H9 (cell line): ENCODE measurements around the gene ADCY5. TPM values are rescaled to one million over a fixed set of nuclear protein-coding genes. Genes with fewer than 3 reads are reported as not detected.
A peak's percentile ranks its signal among the peaks of the same experiment; 100 is the strongest.

ENCODE experiments used
- DNase-seq: peaks from one replicate; pipeline ENCODE4 v3.0.0-alpha.2; 2017
- H2AFZ ChIP-seq: one replicate; pipeline ENCODE4 v1.6.1; 2013; ENCODE audit warnings: mild to moderate bottlenecking, low read length, control low read depth, moderate library complexity
- H2AK5ac ChIP-seq: 2 replicates; pipeline ENCODE4 v1.6.1; 2013; ENCODE audit warnings: low read length, control low read depth, mixed read lengths; ENCODE audit not compliant: insufficient read length
- H2BK120ac ChIP-seq: one replicate; pipeline ENCODE4 v1.6.1; 2013; ENCODE audit warnings: low read depth, mild to moderate bottlenecking, low read length, control low read depth, inconsistent platforms; ENCODE audit not compliant: poor library complexity, severe bottlenecking
- H2BK12ac ChIP-seq: 2 replicates; pipeline ENCODE4 v1.6.1; 2013; ENCODE audit warnings: low read length, control low read depth, mixed read lengths, low read depth; ENCODE audit not compliant: insufficient read length
- H2BK15ac ChIP-seq: 2 replicates; pipeline ENCODE4 v1.6.1; 2013; ENCODE audit warnings: low read depth, low read length, control low read depth
- H2BK20ac ChIP-seq: one replicate; pipeline ENCODE4 v1.6.1; 2013; ENCODE audit warnings: low read depth, mild to moderate bottlenecking, low read length, control low read depth, inconsistent platforms; ENCODE audit not compliant: poor library complexity, severe bottlenecking
- H2BK5ac ChIP-seq: 2 replicates; pipeline ENCODE4 v1.6.1; 2013; ENCODE audit warnings: low read length, control low read depth, mixed read lengths; ENCODE audit not compliant: insufficient read length
- H3K14ac ChIP-seq: 2 replicates; pipeline ENCODE4 v1.6.1; 2013; ENCODE audit warnings: low read length, control low read depth; ENCODE audit not compliant: insufficient read depth
- H3K18ac ChIP-seq: 2 replicates; pipeline ENCODE4 v1.6.1; 2013; ENCODE audit warnings: low read depth, mild to moderate bottlenecking, mixed read lengths, low read length, control low read depth; ENCODE audit not compliant: insufficient read length
- H3K23ac ChIP-seq: 2 replicates; pipeline ENCODE4 v1.6.1; 2013; ENCODE audit warnings: low read length, control low read depth, mixed read lengths, low read depth; ENCODE audit not compliant: insufficient read length
- H3K23me2 ChIP-seq: 2 replicates; pipeline ENCODE4 v1.6.1; 2013; ENCODE audit warnings: low read depth, mild to moderate bottlenecking, mixed read lengths, low read length, control low read depth; ENCODE audit not compliant: insufficient read length, poor library complexity, severe bottlenecking
- H3K27ac ChIP-seq: 2 replicates; pipeline ENCODE4 v1.5.1; 2013; ENCODE audit warnings: low read length, control low read depth, mixed read lengths, low read depth; ENCODE audit not compliant: insufficient read length
- H3K27me3 ChIP-seq: 2 replicates; pipeline ENCODE4 v1.6.1; 2013; ENCODE audit warnings: low read length, control low read depth, inconsistent platforms; ENCODE audit not compliant: insufficient read depth
- H3K4ac ChIP-seq: 2 replicates; pipeline ENCODE4 v1.6.1; 2013; ENCODE audit warnings: low read depth, mild to moderate bottlenecking, control low read depth, inconsistent platforms, low read length, moderate library complexity
- H3K4me1 ChIP-seq: 2 replicates; pipeline ENCODE4 v1.6.1; 2013; ENCODE audit warnings: low read length, control low read depth, inconsistent platforms; ENCODE audit not compliant: insufficient read depth
- H3K4me2 ChIP-seq: 2 replicates; pipeline ENCODE4 v1.6.1; 2013; ENCODE audit warnings: low read length, control low read depth, mixed read lengths; ENCODE audit not compliant: insufficient read length, insufficient read depth
- H3K56ac ChIP-seq: 2 replicates; pipeline ENCODE4 v1.6.1; 2013; ENCODE audit warnings: low read depth, mild to moderate bottlenecking, mixed read lengths, low read length, control low read depth; ENCODE audit not compliant: insufficient read length
- H3K79me1 ChIP-seq: 2 replicates; pipeline ENCODE4 v1.6.1; 2013; ENCODE audit warnings: low read depth, mild to moderate bottlenecking, moderate library complexity, low read length, control low read depth, inconsistent platforms; ENCODE audit not compliant: insufficient read depth, poor library complexity, severe bottlenecking
- H3K79me2 ChIP-seq: 2 replicates; pipeline ENCODE4 v1.6.1; 2013; ENCODE audit warnings: low read length, control low read depth, inconsistent platforms; ENCODE audit not compliant: insufficient read depth
- H3K9ac ChIP-seq: 2 replicates; pipeline ENCODE4 v1.6.1; 2013; ENCODE audit warnings: low read length, control low read depth, mixed read lengths; ENCODE audit not compliant: insufficient read length; ENCODE audit errors: extremely low read depth
- H3K9me3 ChIP-seq: one replicate; pipeline ENCODE4 v1.6.1; 2013; ENCODE audit warnings: low read depth, low read length, inconsistent platforms; ENCODE audit not compliant: control insufficient read depth
- H3T11ph ChIP-seq: one replicate; pipeline ENCODE4 v1.6.1; 2013; ENCODE audit warnings: mild to moderate bottlenecking, low read length, control low read depth, inconsistent platforms
- H4K20me1 ChIP-seq: one replicate; pipeline ENCODE4 v1.6.1; 2013; ENCODE audit not compliant: control insufficient read depth, insufficient read length, insufficient read depth
- H4K5ac ChIP-seq: 2 replicates; pipeline ENCODE4 v1.6.1; 2013; ENCODE audit warnings: low read depth, mild to moderate bottlenecking, mixed read lengths, low read length, control low read depth; ENCODE audit not compliant: insufficient read length
- H4K8ac ChIP-seq: replicated peaks from 2 replicates; pipeline ENCODE4 v1.6.1; 2013; ENCODE audit warnings: low read length, control low read depth, mixed read lengths, low read depth; ENCODE audit not compliant: insufficient read length
- H4K91ac ChIP-seq: 2 replicates; pipeline ENCODE4 v1.6.1; 2013; ENCODE audit warnings: low read depth, mild to moderate bottlenecking, moderate library complexity, mixed read lengths, low read length, control low read depth; ENCODE audit not compliant: insufficient read length
- H3K27ac Mint-ChIP-seq, 3 experiments: 2 replicates in 2 of 3; 3 replicates in 1 of 3; pipeline ENCODE4 v1.8.0; 2020 to 2021; ENCODE audit warnings: mixed read lengths in 3 of 3, mild to moderate bottlenecking in 1 of 3, moderate library complexity in 1 of 3
- H3K27me3 Mint-ChIP-seq: 2 replicates; pipeline ENCODE4 v1.8.0; 2021; ENCODE audit warnings: low read depth, mild to moderate bottlenecking, moderate library complexity, mixed read lengths
- H3K36me3 Mint-ChIP-seq, 3 experiments: 2 replicates in 2 of 3; 3 replicates in 1 of 3; pipeline ENCODE4 v1.8.0; 2020 to 2021; ENCODE audit warnings: low read depth in 3 of 3, mixed read lengths in 3 of 3; ENCODE audit not compliant: insufficient read depth in 1 of 3
- H3K4me1 Mint-ChIP-seq, 2 experiments: 2 replicates each; pipeline ENCODE4 v1.8.0; 2020; ENCODE audit warnings: mixed read lengths in 2 of 2
- H3K4me3 Mint-ChIP-seq, 2 experiments: 2 replicates in 1 of 2; 3 replicates in 1 of 2; pipeline ENCODE4 v1.8.0; 2020 to 2021; ENCODE audit warnings: mild to moderate bottlenecking in 2 of 2, mixed read lengths in 2 of 2, moderate library complexity in 1 of 2
- H3K9me3 Mint-ChIP-seq, 2 experiments: 2 replicates in 1 of 2; 3 replicates in 1 of 2; pipeline ENCODE4 v1.8.0; 2020; ENCODE audit warnings: mild to moderate bottlenecking in 2 of 2, mixed read lengths in 2 of 2, moderate library complexity in 1 of 2
- CTCF ChIP-seq: fragments of 200-600 bp; sonication (generic); conservative IDR thresholded peaks from 3 replicates; pipeline ENCODE4 v1.8.0; 2021; ENCODE audit warnings: antibody characterized with exemption, mild to moderate bottlenecking
- WGBS: extraction: QIAGEN DNeasy Blood & Tissue Kit; methylation state at CpG from one replicate; pipeline ENCODE4 v1.1.7; 2013; ENCODE audit warnings: missing lambda C conversion rate, low lambda C conversion rate, mixed read lengths; ENCODE audit not compliant: insufficient read length; ENCODE audit errors: extremely low coverage; 5-methylcytosine and 5-hydroxymethylcytosine counted together
- total RNA-seq: library from RNA; stranded (reverse); gene quantifications from 2 replicates; pipeline ENCODE4 v1.2.1, GENCODE V29; 2021

The ADCY5 gene
- total RNA-seq, 1 experiment from 2014 or later, result 5.0 TPM

- Histone ChIP-seq H2BK12ac (no peak overlapping the region), H2BK20ac (no peak overlapping the region), H4K20me1 (no peaks in the 10 kb centered on the region), H3K23me2 (no peaks in the 10 kb centered on the region), H3K18ac (no peak overlapping the region), H3K4me2 (no peak overlapping the region), H2AFZ (no peak overlapping the region), H2BK120ac (no peak overlapping the region), H3K79me2 (no peaks in the 10 kb centered on the region), H3K14ac (no peak overlapping the region; the same call in 1 of the 2 replicates), H3K4ac (no peak overlapping the region), H2BK5ac (no peak overlapping the region), H3T11ph (no peak overlapping the region), H3K9me3 (no peaks in the 10 kb centered on the region), H4K5ac (no peak overlapping the region), H2BK15ac (no peak overlapping the region), H3K27ac (no peak overlapping the region), H3K79me1 (no peaks in the 10 kb centered on the region), H4K8ac (no peak overlapping the region), H3K56ac (no peak overlapping the region), H2AK5ac (no peak overlapping the region), H3K27me3 (no peaks in the 10 kb centered on the region), H3K4me1 (peaks cover 2% of the 10 kb centered on the region; the same call in 1 of the 2 replicates), H3K9ac (no peak overlapping the region), H4K91ac (no peak overlapping the region), H3K23ac (no peak overlapping the region)
- DNase-seq, result no peak
- H3K4me3 Mint-ChIP-seq, result no peak overlapping the region
- H3K27me3 Mint-ChIP-seq, result peaks cover 9% of the 10 kb centered on the region
- H3K27ac Mint-ChIP-seq, result peak overlapping the region in 2 of 3 experiments; percentile 9 to 20; a peak in 2 of 7 replicates
- no CpG with 5 or more reads among the region's 9 CpGs for WGBS
- no peaks in the 10 kb centered on the region for H3K36me3 Mint-ChIP-seq
- H3K9me3 Mint-ChIP-seq, result no peaks in the 10 kb centered on the region; a peak in 1 of 5 replicates
- TF ChIP-seq CTCF, result no peak
- H3K4me1 Mint-ChIP-seq, result peaks cover 27 to 31% of the 10 kb centered on the region in 2 experiments
Measured at GRCh38 chr3:123385001-123385401, 63.9 kb downstream of the ADCY5 start.
